CD14-positive monocyte (primary cell): ENCODE results near the gene SLC2A4RG. TPM values are rescaled to one million over a fixed set of nuclear protein-coding genes. Genes with fewer than 3 reads are reported as not detected.

Experiments
- DNase-seq, 3 donors: peaks; one replicate each; pipeline ENCODE4 v3.0.0-alpha.2; 2011 to 2022
- H2AFZ ChIP-seq: 2 replicates; pipeline ENCODE4 v1.6.0; 2012; ENCODE audit warnings: mild to moderate bottlenecking, low read depth, low read length, inconsistent platforms; ENCODE audit not compliant: insufficient read depth, poor library complexity, severe bottlenecking
- H3K27ac ChIP-seq, 2 donors: 1 replicate in 1 of 2; 2 replicates in 1 of 2; pipeline ENCODE4 v1.5.1; 2012 to 2013; ENCODE audit warnings: low read length in 2 of 2, control low read depth in 1 of 2, inconsistent platforms in 1 of 2, low read depth in 1 of 2, mild to moderate bottlenecking in 1 of 2
- H3K27me3 ChIP-seq, 2 donors: one replicate each; pipeline versions ENCODE4 v1.6.0 to v1.6.1; 2011 to 2013; ENCODE audit warnings: low read length in 2 of 2; ENCODE audit not compliant: control insufficient read depth in 2 of 2, insufficient read depth in 2 of 2
- H3K36me3 ChIP-seq, 2 donors: replicated peaks in 1 of 2; 1 replicate in 1 of 2; 2 replicates in 1 of 2; pipeline versions ENCODE4 v1.5.1 to v1.6.1; 2012 to 2013; ENCODE audit warnings: low read length in 2 of 2, control low read depth in 1 of 2, inconsistent platforms in 1 of 2, mild to moderate bottlenecking in 1 of 2; ENCODE audit not compliant: insufficient read depth in 2 of 2, control insufficient read depth in 1 of 2
- H3K4me1 ChIP-seq, 2 donors: 1 replicate in 1 of 2; 2 replicates in 1 of 2; pipeline versions ENCODE4 v1.5.1 to v1.6.1; 2012 to 2013; ENCODE audit warnings: low read length in 2 of 2, control low read depth in 1 of 2, inconsistent platforms in 1 of 2, mild to moderate bottlenecking in 1 of 2, moderate library complexity in 1 of 2; ENCODE audit not compliant: insufficient read depth in 2 of 2, control insufficient read depth in 1 of 2
- H3K4me2 ChIP-seq: replicated peaks from 2 replicates; pipeline ENCODE3; 2012; ENCODE audit warnings: low read length, moderate library complexity, mild to moderate bottlenecking; ENCODE audit not compliant: poor library complexity, severe bottlenecking; ENCODE audit errors: extremely low read depth
- H3K4me3 ChIP-seq, 3 experiments: fragments of 200-600 bp in 1 of 3; sonication (generic) in 1 of 3; replicated peaks in 1 of 3; 1 replicate in 2 of 3; 2 replicates in 1 of 3; pipeline ENCODE4 v1.5.1; 2011 to 2013; ENCODE audit warnings: low read length in 3 of 3, mild to moderate bottlenecking in 3 of 3, control low read depth in 2 of 3, low read depth in 2 of 3, inconsistent platforms in 1 of 3, moderate library complexity in 1 of 3
- H3K79me2 ChIP-seq: 2 replicates; pipeline ENCODE4 v1.6.0; 2012; ENCODE audit warnings: mild to moderate bottlenecking, control low read depth, inconsistent platforms, low read length, moderate library complexity; ENCODE audit not compliant: insufficient read depth
- H3K9ac ChIP-seq: 2 replicates; pipeline ENCODE4 v1.6.0; 2017; ENCODE audit warnings: low read length, mild to moderate bottlenecking; ENCODE audit not compliant: insufficient read depth, poor library complexity, severe bottlenecking
- H3K9me3 ChIP-seq, 2 donors: replicated peaks in 1 of 2; 1 replicate in 1 of 2; 2 replicates in 1 of 2; pipeline versions ENCODE4 v1.5.1 to v1.6.1; 2012 to 2013; ENCODE audit warnings: low read length in 2 of 2, control low read depth in 1 of 2; ENCODE audit not compliant: control insufficient read depth in 1 of 2, insufficient read depth in 1 of 2
- H4K20me1 ChIP-seq: 2 replicates; pipeline ENCODE4 v1.6.0; 2012; ENCODE audit warnings: mild to moderate bottlenecking, low read length, control low read depth, moderate library complexity; ENCODE audit not compliant: insufficient read depth
- H3K27ac Mint-ChIP-seq, 7 donors: one replicate each; pipeline ENCODE4 v1.8.0; 2020; ENCODE audit warnings: mild to moderate bottlenecking in 7 of 7, mixed read lengths in 7 of 7, moderate library complexity in 6 of 7, inconsistent platforms in 2 of 7
- H3K27me3 Mint-ChIP-seq, 3 donors: one replicate each; pipeline ENCODE4 v1.8.0; 2021 to 2022; ENCODE audit warnings: low read depth in 3 of 3, mild to moderate bottlenecking in 3 of 3, mixed read lengths in 3 of 3, moderate library complexity in 3 of 3, inconsistent platforms in 1 of 3
- H3K36me3 Mint-ChIP-seq, 2 donors: one replicate each; pipeline ENCODE4 v1.8.0; 2020; ENCODE audit warnings: mixed read lengths in 2 of 2, inconsistent platforms in 1 of 2, mild to moderate bottlenecking in 1 of 2
- H3K4me1 Mint-ChIP-seq: one replicate; pipeline ENCODE4 v1.8.0; 2020; ENCODE audit warnings: mild to moderate bottlenecking, mixed read lengths
- H3K4me3 Mint-ChIP-seq, 2 donors: one replicate each; pipeline ENCODE4 v1.8.0; 2020; ENCODE audit warnings: mild to moderate bottlenecking in 2 of 2, mixed read lengths in 2 of 2, moderate library complexity in 1 of 2
- H3K9me3 Mint-ChIP-seq, 7 donors: one replicate each; pipeline ENCODE4 v1.8.0; 2020 to 2022; ENCODE audit warnings: mixed read lengths in 7 of 7, mild to moderate bottlenecking in 6 of 7, moderate library complexity in 6 of 7, inconsistent platforms in 2 of 7
- WGBS: methylation state at CpG from one replicate; pipeline ENCODE4 v1.1.5; 2013; ENCODE audit warnings: missing lambda C conversion rate; ENCODE audit not compliant: insufficient coverage; 5-methylcytosine and 5-hydroxymethylcytosine counted together
- intact Hi-C, 2 donors: fragments of 100-400 bp; cut with micrococcal nuclease; formaldehyde crosslinking; loops; one replicate each; pipeline versions ENCODE4 v1.15.0 to v1.15.1; 2023
- polyA plus RNA-seq, 3 donors: library from polyadenylated mRNA; depleted of rRNA in 1 of 3; unstranded in 2 of 3; stranded (reverse) in 1 of 3; fragments of 300-500 nt in 2 of 3; fragments of >200 nt in 1 of 3; fragmentation: Illumina TruSeq in 2 of 3; gene quantifications; 1 replicate in 2 of 3; 2 replicates in 1 of 3; pipeline ENCODE4 v1.2.3, GENCODE V29; 2012 to 2021
- TF ChIP-seq, protein P1 (sequence below): fragments of 200-600 bp; IDR thresholded peaks from one replicate; pipeline ENCODE4 v1.8.0; 2022; ENCODE audit warnings: antibody characterized with exemption, mild to moderate bottlenecking

SLC2A4RG gene
- polyA plus RNA-seq, 3 donors = 0.46 to 21.0 (median 1.5) TPM

DNA sequence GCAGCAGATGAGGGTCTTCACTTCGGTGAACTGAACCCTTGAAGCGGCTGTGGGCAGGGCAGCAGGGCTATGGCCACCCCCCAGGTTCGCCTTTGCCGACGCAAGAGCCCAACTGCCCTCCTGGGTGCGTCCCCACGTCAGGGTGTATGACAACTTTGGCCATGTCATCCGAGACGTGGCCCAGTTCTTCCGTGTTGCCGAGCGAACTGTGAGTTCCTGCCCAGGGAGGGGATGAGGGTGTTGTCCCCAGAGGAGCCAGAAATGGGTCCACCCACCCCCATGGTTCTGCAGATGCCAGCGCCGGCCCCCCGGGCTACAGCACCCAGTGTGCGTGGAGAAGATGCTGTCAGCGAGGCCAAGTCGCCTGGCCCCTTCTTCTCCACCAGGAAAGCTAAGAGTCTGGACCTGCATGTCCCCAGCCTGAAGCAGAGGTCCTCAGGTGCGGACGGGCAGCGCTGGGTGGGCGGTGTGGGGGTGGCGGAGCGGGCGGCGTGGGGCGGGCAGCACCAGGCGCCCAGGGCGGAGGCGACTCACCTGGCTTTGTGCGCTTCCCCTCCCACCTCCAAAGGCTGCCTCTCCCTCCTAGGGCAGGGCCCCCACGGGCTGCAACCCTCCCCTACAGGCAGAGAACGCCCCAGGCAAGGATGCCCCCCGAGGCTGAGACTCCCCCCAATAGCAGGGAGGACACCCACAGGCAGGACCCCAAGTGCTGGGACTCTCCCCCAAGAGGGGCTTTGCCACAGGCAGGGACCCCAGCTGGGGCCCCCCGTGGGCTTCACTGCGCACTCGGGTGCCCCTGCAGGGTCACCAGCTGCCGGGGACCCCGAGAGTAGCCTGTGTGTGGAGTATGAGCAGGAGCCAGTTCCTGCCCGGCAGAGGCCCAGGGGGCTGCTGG lies 49.3 kb upstream of the SLC2A4RG start:
- no peak overlapping the region for H3K4me2 ChIP-seq
- peaks cover 5 to 11% of the 10 kb centered on the region in 2 donors for H3K36me3 Mint-ChIP-seq
- intact Hi-C loops = no loop called here
- no peak overlapping the region for H3K27ac ChIP-seq
- H3K9ac ChIP-seq = no peak overlapping the region
- 91% methylated on average over 34 of the region's 40 CpGs for WGBS
- H3K4me3 ChIP-seq = no peak overlapping the region
- no peaks in the 10 kb centered on the region for H3K79me2 ChIP-seq
- H3K36me3 ChIP-seq = peaks cover 0 to 10% of the 10 kb centered on the region in 2 donors
- no peaks in the 10 kb centered on the region for H3K9me3 ChIP-seq
- peaks cover 31% of the 10 kb centered on the region in 2 donors for H3K4me1 ChIP-seq
- no peak overlapping the region for H2AFZ ChIP-seq
- H3K9me3 Mint-ChIP-seq = no peaks in the 10 kb centered on the region
- TF ChIP-seq, protein P1, sequence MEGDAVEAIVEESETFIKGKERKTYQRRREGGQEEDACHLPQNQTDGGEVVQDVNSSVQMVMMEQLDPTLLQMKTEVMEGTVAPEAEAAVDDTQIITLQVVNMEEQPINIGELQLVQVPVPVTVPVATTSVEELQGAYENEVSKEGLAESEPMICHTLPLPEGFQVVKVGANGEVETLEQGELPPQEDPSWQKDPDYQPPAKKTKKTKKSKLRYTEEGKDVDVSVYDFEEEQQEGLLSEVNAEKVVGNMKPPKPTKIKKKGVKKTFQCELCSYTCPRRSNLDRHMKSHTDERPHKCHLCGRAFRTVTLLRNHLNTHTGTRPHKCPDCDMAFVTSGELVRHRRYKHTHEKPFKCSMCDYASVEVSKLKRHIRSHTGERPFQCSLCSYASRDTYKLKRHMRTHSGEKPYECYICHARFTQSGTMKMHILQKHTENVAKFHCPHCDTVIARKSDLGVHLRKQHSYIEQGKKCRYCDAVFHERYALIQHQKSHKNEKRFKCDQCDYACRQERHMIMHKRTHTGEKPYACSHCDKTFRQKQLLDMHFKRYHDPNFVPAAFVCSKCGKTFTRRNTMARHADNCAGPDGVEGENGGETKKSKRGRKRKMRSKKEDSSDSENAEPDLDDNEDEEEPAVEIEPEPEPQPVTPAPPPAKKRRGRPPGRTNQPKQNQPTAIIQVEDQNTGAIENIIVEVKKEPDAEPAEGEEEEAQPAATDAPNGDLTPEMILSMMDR = no peak
- DNase-seq = no peak
- peak overlapping the region in 2 of 7 donors; percentile 60 to 73 for H3K27ac Mint-ChIP-seq
- no peaks in the 10 kb centered on the region for H4K20me1 ChIP-seq
- H3K27me3 ChIP-seq = no peaks in the 10 kb centered on the region
- H3K4me1 Mint-ChIP-seq = peaks cover 27% of the 10 kb centered on the region
- peaks cover 0 to 1% (median 0%) of the 10 kb centered on the region in 3 donors for H3K27me3 Mint-ChIP-seq
- no peak overlapping the region for H3K4me3 Mint-ChIP-seq

- no peak overlapping the region for H3K4me3 Mint-ChIP-seq
- Histone ChIP-seq H3K4me3 (no peak overlapping the region), H3K36me3 (peaks cover 0 to 11% of the 10 kb centered on the region in 2 donors), H4K20me1 (peaks cover 3% of the 10 kb centered on the region), H3K9me3 (no peaks in the 10 kb centered on the region), H3K4me2 (no peak overlapping the region), H2AFZ (no peak overlapping the region), H3K27ac (no peak overlapping the region), H3K27me3 (no peaks in the 10 kb centered on the region), H3K79me2 (no peaks in the 10 kb centered on the region), H3K4me1 (peaks cover 23 to 26% of the 10 kb centered on the region in 2 donors), H3K9ac (no peak overlapping the region)
- no peaks in the 10 kb centered on the region for H3K9me3 Mint-ChIP-seq
- H3K4me1 Mint-ChIP-seq = peaks cover 20% of the 10 kb centered on the region
- no peak for DNase-seq
- H3K27me3 Mint-ChIP-seq = peaks cover 0 to 2% (median 1%) of the 10 kb centered on the region in 3 donors
- TF ChIP-seq, protein P1 = no peak
- H3K36me3 Mint-ChIP-seq = peaks cover 5 to 11% of the 10 kb centered on the region in 2 donors
- H3K27ac Mint-ChIP-seq = peak overlapping the region in 2 of 7 donors; percentile 51 to 89
- intact Hi-C loops = no loop called here
- 87% methylated on average over 18 of the region's 24 CpGs for WGBS
Measured at GRCh38 chr20:63690898-63691710, 48.5 kb upstream of the SLC2A4RG start.
